Measurements from ENCODE around the gene SGTA.

GRCh38 chr19:2734589-2735288 lies 48.3 kb downstream of the SGTA start:
- TF ChIP-seq CTCF (IDR thresholded peaks at IDR 0.05) (no peak), ZFX (IDR thresholded peaks at IDR 0.05; ENCODE audit: borderline replicate concordance) (no peak)
